KG1 (cell line): Measurements from ENCODE around the gene METTL8.
"Not testable (repeated sequence)": the region's sequence is repeated elsewhere in the genome, so short reads cannot be mapped to it uniquely, and the experiment has no call there.

Experiments used
- DNase-seq: peaks from one replicate; lab custom pipeline; 2025; lab: John Stamatoyannopoulos, UW

Gene METTL8

GRCh38 chr2:171430516-171431410, 3.0 kb downstream of the METTL8 start:
- DNase-seq, result no peak

- not testable (repeated sequence) for DNase-seq
Measured at GRCh38 chr2:171422710-171423495, 10.9 kb downstream of the METTL8 start.

GRCh38 chr2:171420728-171421563, 12.8 kb downstream of the METTL8 start:
- no peak for DNase-seq

GRCh38 chr2:171419333-171419732, 14.5 kb downstream of the METTL8 start:
- no peak for DNase-seq

GRCh38 chr2:171416009-171416926, 17.5 kb downstream of the METTL8 start:
- DNase-seq, result peak; percentile 61

- not testable (repeated sequence) for DNase-seq
Measured at GRCh38 chr2:171414645-171415044, 19.1 kb downstream of the METTL8 start.

GRCh38 chr2:171412571-171413175, 21.1 kb downstream of the METTL8 start:
- DNase-seq, result no peak

GRCh38 chr2:171411791-171412483, 21.9 kb downstream of the METTL8 start:
- no peak for DNase-seq

- no peak for DNase-seq
Measured at GRCh38 chr2:171411214-171411613, 22.6 kb downstream of the METTL8 start.

GRCh38 chr2:171410624-171411023, 23.2 kb downstream of the METTL8 start:
- DNase-seq, result no peak

GRCh38 chr2:171410101-171410500, 23.7 kb downstream of the METTL8 start:
- no peak for DNase-seq

GRCh38 chr2:171409436-171409971, 24.3 kb downstream of the METTL8 start:
- no peak for DNase-seq

GRCh38 chr2:171407676-171408044, 26.1 kb downstream of the METTL8 start:
- no peak for DNase-seq

- no peak for DNase-seq
Measured at GRCh38 chr2:171407030-171407675, 26.6 kb downstream of the METTL8 start.

GRCh38 chr2:171406044-171406443, 27.7 kb downstream of the METTL8 start:
- no peak for DNase-seq

- DNase-seq, result no peak
Measured at GRCh38 chr2:171405546-171405945, 28.2 kb downstream of the METTL8 start.

GRCh38 chr2:171404719-171405118, 29.1 kb downstream of the METTL8 start:
- DNase-seq, result no peak

- DNase-seq, result no peak
Measured at GRCh38 chr2:171404261-171404660, 29.5 kb downstream of the METTL8 start.

- no peak for DNase-seq
Measured at GRCh38 chr2:171402906-171403580, 30.7 kb downstream of the METTL8 start.
